Measurements from ENCODE around the gene IFNAR2.

The IFNAR2 gene

DNA sequence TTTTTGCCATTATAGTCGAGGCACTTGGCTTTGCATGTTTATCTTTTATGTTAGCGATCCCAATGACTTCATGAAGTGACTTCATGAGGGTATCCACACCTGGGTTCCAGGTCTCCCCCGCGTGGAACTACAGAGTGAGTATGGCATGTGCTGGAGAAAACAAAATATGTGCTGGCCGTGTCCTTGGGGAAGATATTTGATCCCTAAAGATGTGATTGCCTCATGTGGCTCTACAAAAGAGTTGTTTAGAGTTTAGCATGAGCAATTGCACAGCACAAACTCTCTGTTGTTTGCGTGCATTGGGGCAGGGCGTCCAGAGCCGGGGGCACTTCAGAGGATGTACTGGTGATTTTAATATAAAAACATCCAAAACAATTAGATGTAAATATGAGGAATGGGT is 41.2 kb downstream of the IFNAR2 start:
- no peak for DNase-seq

- DNase-seq: no peak
Observed at GRCh38 chr21:33273044-33273443, 43.3 kb downstream of the IFNAR2 start.

- DNase-seq: no peak
Observed at GRCh38 chr21:33278721-33279120, 49.0 kb downstream of the IFNAR2 start.

GRCh38 chr21:33279330-33279820 is 49.6 kb downstream of the IFNAR2 start:
- DNase-seq: no peak

Data from stimulated activated CD4-positive, alpha-beta T cell treated with anti-CD3 and anti-CD28 coated beads, Interleukin-12 subunit alpha, Interleukin-12 subunit beta, amount 100 ng/mL, for 4 hours (primary cell).